KOPT-K1 (cell line): ENCODE data around the gene TDRKH.

ENCODE experiments used
- H3K27ac ChIP-seq: fragments of 200-600 bp; sonication (generic); 2 replicates; pipeline ENCODE4 v1.5.1; 2016; ENCODE audit warnings: antibody characterized with exemption, mild to moderate bottlenecking, low read depth, low read length; ENCODE audit not compliant: poor library complexity, severe bottlenecking
- H3K36me3 ChIP-seq: fragments of 200-600 bp; sonication (generic); 2 replicates; pipeline ENCODE4 v1.5.1; 2017; ENCODE audit warnings: antibody characterized with exemption, mild to moderate bottlenecking, low read length, moderate library complexity; ENCODE audit not compliant: insufficient read depth
- H3K9me3 ChIP-seq: fragments of 200-600 bp; sonication (generic); 2 replicates; pipeline ENCODE4 v1.5.1; 2017; ENCODE audit warnings: antibody characterized with exemption, low read length, mild to moderate bottlenecking; ENCODE audit not compliant: insufficient read depth, poor library complexity, severe bottlenecking

Gene TDRKH, protein sequence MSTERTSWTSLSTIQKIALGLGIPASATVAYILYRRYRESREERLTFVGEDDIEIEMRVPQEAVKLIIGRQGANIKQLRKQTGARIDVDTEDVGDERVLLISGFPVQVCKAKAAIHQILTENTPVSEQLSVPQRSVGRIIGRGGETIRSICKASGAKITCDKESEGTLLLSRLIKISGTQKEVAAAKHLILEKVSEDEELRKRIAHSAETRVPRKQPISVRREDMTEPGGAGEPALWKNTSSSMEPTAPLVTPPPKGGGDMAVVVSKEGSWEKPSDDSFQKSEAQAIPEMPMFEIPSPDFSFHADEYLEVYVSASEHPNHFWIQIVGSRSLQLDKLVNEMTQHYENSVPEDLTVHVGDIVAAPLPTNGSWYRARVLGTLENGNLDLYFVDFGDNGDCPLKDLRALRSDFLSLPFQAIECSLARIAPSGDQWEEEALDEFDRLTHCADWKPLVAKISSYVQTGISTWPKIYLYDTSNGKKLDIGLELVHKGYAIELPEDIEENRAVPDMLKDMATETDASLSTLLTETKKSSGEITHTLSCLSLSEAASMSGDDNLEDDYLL

GRCh38 chr1:151790071-151790939, at the start of gene TDRKH:
Gene TDRKH (minus strand): TSS chr1:151790500. CDS start chr1:151783022, 7,478 bp downstream.
- no peaks in the 10 kb centered on the region for H3K36me3 ChIP-seq
- H3K27ac ChIP-seq, result peak within 1 kb of the TSS; percentile 27
- no peaks in the 10 kb centered on the region for H3K9me3 ChIP-seq

DNA sequence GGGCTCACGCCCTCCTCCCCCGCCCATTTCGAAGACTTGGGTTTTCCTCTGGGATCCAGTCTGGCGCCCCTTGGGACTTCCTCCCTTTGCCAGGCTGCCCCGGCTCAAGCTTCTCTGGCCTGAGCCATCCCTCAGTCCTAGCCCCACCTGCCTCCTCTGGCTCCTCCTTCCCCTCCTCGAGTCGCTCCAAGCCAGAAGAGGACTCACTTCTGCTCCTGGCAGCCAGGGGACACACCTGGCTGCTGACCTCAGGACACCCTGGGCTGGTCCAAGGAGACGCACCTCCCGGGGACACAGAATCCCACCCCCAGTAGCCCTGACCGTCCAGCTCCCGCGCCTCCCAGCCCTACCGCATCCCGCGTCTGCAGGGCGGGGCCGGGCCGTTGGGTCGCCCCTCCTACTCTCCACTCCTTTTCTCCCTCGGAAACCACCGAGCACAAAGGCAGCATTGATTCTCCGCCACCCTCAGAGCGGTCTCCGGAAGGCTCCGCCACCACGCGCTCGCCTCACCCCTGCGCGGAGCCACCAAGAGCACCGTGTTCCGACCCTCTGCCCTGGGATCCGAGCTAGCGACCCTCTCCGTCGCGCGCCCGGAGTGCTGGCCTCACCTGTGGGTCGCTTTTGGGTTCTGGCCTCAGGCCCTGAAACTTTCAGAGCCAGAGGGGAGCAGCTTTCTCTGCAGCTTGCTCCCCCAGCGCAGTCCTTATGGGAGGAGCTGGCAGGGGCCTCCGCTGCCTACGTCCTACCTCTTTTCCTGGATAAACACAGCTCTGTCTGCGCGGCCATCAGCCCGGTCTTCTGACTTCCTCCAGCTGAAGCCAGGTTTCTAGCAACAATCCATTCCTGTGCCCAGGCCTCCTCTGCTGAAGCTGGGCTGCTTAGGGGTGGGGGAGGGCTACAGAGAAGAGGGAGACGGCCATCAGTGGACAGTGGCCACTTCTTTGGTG, 49.4 kb upstream of the TDRKH start, which contains the start of gene C2CD4D:
C2CD4D (minus strand) TSS at position 364 of the 947 bp plus-strand sequence. CDS start 831 bp downstream, outside the sequence.
- Histone ChIP-seq H3K9me3 (no peaks in the 10 kb centered on the region), H3K36me3 (no peaks in the 10 kb centered on the region), H3K27ac (no peak within 1 kb of the TSS)

DNA sequence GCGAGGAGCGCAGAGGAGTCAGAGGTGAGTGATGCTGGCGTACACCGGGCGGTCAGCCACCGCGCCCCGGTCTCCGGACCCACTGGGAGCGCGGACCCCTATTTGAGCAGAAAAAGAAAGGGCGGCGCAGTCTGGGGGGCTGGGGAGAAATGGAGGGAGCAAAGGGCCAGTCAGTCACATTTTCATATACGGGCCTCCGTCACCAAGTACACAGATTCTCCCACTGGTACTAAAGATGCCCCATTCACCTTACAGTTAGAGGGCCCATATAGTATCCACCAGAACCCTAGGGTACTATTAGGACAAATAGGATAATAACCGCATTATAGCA, 48.7 kb upstream of the TDRKH start:
- Histone ChIP-seq H3K36me3 (no peaks in the 10 kb centered on the region), H3K9me3 (no peaks in the 10 kb centered on the region), H3K27ac (no peak overlapping the region)

DNA sequence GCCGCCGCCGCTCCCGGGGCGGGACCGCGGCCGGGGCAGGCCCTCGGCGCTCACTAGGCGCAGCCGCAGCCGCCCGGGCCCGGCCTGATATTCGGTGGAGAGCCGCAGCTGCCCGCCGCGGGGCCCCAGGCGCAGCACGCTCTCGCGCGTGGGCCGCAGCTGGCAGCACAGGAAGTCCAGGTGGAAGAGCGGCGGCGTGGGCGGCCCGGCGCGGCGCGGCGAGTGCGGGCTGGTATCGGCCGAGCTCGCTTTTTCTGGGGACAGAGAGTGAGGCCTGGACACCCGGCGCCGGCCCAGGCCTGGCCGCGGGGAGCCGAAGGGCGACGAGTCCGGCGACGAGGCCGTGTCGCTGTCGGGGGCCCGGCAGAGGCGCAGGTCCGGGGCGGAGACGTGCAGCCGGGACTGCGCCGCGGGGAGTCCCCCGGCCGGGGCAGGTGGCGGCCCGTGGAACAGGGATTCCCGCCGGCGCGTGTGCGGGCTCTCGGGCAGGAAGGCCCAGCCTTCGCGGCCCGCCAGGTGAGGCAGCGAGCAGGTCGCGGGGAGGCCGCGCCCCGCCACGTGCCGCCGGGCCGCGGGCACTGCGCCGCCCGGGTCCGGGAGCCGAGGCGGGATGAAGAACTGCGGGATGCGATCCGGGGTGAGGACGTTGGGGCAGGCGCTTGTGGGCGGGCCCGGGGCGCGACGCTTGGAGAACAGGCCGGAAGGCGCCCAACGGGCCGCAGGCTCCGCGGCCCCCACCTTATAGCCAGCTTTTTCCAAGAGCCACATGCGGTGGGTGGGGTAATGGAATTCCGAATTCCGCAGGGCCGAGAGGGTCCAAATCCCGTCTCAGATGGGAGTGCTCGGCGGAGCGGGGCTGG, 48.2 kb upstream of the TDRKH start:
- no peaks in the 10 kb centered on the region for H3K36me3 ChIP-seq
- H3K9me3 ChIP-seq, result no peaks in the 10 kb centered on the region
- H3K27ac ChIP-seq, result no peak overlapping the region

DNA sequence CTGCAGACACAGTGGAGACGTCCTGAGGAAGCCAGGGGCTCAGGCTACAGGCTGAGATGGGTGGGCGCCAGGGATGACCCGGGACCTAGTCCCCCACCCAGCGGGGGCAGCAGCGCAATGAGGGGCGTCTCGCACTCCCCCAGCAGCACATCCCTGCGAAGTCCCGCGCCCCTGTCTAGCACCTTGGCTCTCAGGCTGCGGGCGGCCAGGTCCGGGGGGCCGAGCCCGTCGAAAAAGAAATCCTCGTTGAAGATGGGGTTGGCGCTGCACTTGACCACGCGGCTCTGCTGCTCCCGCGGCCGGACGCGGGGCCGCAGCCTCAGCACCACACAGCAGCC, 47.6 kb upstream of the TDRKH start:
- H3K36me3 ChIP-seq, result no peaks in the 10 kb centered on the region
- H3K27ac ChIP-seq, result no peak overlapping the region
- no peaks in the 10 kb centered on the region for H3K9me3 ChIP-seq

DNA sequence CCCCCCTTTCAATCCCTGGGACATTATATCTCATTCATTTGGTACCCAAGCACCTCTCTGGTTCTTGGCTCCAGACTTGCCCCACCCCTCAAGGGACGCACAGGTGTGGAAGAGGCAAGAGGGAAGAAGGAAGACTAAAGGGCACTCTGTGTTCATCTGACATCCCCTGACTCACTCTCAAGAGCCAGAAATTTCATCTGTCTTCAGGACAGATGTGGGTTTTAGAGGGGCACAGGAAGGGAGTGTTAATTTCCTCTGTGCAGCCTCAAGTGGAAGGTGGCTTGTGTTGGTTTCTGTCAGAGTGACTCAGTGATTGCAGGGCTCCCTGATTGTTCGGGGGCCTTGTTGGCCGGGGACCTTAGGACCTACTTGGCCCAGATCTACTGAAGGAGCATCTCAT, 46.9 kb upstream of the TDRKH start:
- H3K36me3 ChIP-seq, result no peaks in the 10 kb centered on the region
- H3K27ac ChIP-seq, result no peak overlapping the region
- H3K9me3 ChIP-seq, result no peaks in the 10 kb centered on the region

DNA sequence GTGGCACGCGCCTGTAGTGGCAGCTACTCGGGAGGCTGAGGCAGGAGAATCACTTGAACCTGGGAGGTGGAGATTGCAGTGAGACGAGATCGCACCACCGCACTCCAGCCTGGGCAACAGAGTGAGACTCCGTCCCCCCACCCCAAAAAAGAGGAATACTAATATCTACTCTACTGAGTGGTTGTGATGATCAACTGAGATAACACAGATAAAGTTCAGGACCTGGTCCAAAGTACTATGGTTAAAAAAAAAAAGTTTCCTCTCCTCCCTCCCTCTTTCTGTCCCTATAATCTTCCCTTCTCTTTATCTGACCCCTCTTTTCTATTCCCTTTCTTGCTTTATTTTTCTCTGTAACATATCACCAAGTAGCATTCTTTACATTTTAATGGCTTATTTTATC, 45.3 kb upstream of the TDRKH start:
- Histone ChIP-seq H3K36me3 (no peaks in the 10 kb centered on the region), H3K27ac (no peak overlapping the region), H3K9me3 (no peaks in the 10 kb centered on the region)

- Histone ChIP-seq H3K27ac (no peak overlapping the region), H3K9me3 (no peaks in the 10 kb centered on the region), H3K36me3 (no peaks in the 10 kb centered on the region)
Measured at GRCh38 chr1:151834239-151834638, 43.9 kb upstream of the TDRKH start.

DNA sequence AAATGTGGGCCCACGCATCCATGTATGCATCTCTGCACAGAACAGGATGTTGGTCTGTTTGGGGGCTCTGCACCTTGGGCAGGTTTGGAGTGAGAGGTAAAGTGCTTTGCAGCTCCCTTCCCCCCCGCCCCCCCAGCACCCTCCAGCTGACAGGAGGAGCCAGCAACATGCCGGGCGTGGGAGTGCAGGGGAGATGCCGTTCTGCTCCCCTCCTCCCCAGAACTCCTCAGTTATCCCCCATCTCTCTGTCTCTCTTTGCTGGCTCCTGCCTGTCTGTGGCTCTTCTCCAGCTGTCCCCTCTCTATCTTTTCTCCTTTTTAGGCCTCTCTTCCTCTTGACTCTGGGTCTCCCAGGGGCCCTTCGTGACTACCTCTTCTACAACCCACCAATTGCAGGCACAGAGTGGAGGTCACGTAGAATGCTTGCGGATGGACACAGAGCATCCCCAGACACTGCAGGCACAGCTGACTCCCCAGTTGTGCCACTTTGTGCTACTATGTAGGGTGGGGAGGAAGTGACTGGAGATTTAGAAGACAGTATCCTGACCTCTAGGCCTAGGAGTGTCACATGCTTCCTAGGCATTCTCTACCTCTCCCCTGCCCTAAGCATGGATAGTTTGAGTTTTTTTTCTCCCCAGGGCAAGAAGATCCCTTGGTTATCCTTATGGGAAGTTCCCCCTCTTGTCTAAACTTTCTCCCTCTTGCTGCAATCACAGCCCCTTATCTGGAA, 43.0 kb upstream of the TDRKH start:
- Histone ChIP-seq H3K27ac (no peak overlapping the region), H3K9me3 (no peaks in the 10 kb centered on the region), H3K36me3 (no peaks in the 10 kb centered on the region)

- no peaks in the 10 kb centered on the region for H3K9me3 ChIP-seq
- no peaks in the 10 kb centered on the region for H3K36me3 ChIP-seq
- H3K27ac ChIP-seq, result no peak overlapping the region
Measured at GRCh38 chr1:151832318-151832980, 42.1 kb upstream of the TDRKH start.

DNA sequence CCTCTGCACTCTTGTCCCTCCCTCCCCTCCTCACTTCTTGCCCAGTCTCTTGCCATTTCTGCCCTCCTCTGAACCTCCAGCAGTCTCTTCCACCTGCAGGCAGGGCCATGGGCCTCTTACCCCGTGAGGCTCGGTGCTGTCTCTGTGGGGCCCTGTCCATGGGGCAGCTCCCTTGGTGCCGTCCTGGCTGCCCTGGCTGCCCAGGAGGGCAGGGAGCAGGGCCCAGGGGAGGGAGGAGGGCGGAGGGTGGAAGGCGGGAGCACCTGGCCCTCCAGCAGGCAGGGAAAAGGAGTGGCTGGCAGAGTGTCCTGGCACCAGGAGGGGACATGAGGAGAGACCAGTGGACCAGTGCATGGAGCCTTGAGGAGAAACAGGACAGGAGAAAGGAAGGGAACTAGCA, 41.3 kb upstream of the TDRKH start, which contains the start of gene RORC:
RORC (minus strand) TSS at position 198 of the 400 bp plus-strand sequence; CDS start at position 160, 38 bp downstream.
- no peaks in the 10 kb centered on the region for H3K36me3 ChIP-seq
- no peak within 1 kb of the TSS for H3K27ac ChIP-seq
- no peaks in the 10 kb centered on the region for H3K9me3 ChIP-seq

DNA sequence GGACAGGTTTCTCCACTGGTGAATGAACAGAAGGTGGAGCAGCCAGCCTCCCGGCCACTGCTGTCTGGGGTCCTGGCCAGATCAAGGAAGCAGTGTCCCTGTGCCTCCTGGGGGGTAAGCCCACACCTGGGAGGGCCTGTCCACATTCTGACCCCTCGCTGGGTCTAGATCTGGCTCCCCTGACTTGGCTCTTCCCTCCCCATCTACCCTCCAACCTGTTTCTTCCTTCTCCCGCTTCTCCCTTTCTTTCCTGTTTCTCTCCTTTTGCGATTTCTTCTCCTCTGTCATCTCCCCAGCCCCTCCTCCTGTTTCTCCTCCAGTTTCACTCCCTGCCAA, 40.9 kb upstream of the TDRKH start:
- Histone ChIP-seq H3K9me3 (no peaks in the 10 kb centered on the region), H3K36me3 (no peaks in the 10 kb centered on the region), H3K27ac (no peak overlapping the region)

- no peaks in the 10 kb centered on the region for H3K36me3 ChIP-seq
- peak overlapping the region; percentile 70 for H3K27ac ChIP-seq
- H3K9me3 ChIP-seq, result no peaks in the 10 kb centered on the region
Measured at GRCh38 chr1:151830055-151830454, 39.8 kb upstream of the TDRKH start.
